Endothelial cell of umbilical vein (primary cell): ENCODE measurements around the gene USP28. TPM values are rescaled to one million over a fixed set of nuclear protein-coding genes. Genes with fewer than 3 reads are reported as not detected.

ENCODE experiments used
- BruUV-seq: library from RNA; stranded (reverse); fragments of 400-500 nt; replicated peaks from 2 replicates; lab custom pipeline; 2021; lab: Mats Ljungman, UMichigan
- CTCF ChIA-PET: fragments of 300-600, 350-600 bp; sonication (Branson Sonifier 250); formaldehyde crosslinking; loops from one replicate; lab custom pipeline; 2021; ENCODE audit warnings: antibody characterized with exemption, inconsistent platforms; lab: Charles Lee
- POLR2A ChIA-PET: fragments of 300-600, 350-600 bp; sonication (Branson Sonifier 250); formaldehyde crosslinking; loops from one replicate; lab custom pipeline; 2021; ENCODE audit warnings: antibody characterized with exemption, inconsistent platforms; lab: Charles Lee
- DNase-seq: peaks from one replicate; pipeline ENCODE4 v3.0.0-alpha.2; 2011; ENCODE audit warnings: low read depth, low spot score
- FAIRE-seq: peaks from 2 replicates; lab custom pipeline; 2011; peaks lifted over from hg19 to GRCh38; lab: Jason Lieb, UNC
- H2AFZ ChIP-seq: 2 replicates; pipeline ENCODE4 v1.6.0; 2012; ENCODE audit warnings: low read depth, low read length, control low read depth, inconsistent platforms
- H3K27ac ChIP-seq: 2 replicates; pipeline ENCODE4 v1.5.1; 2011; ENCODE audit warnings: low read depth, mild to moderate bottlenecking, control low read depth, low read length, moderate library complexity; ENCODE audit not compliant: insufficient read depth
- H3K27me3 ChIP-seq, 2 experiments: 2 replicates each; pipeline versions ENCODE4 v1.6.0 to v1.6.1; 2011; ENCODE audit warnings: low read length in 2 of 2, mixed read lengths in 1 of 2; ENCODE audit not compliant: control insufficient read depth in 2 of 2, insufficient read depth in 2 of 2
- H3K36me3 ChIP-seq, 2 experiments: 2 replicates in 1 of 2; 3 replicates in 1 of 2; pipeline ENCODE4 v1.5.1; 2011; ENCODE audit warnings: low read length in 2 of 2, mild to moderate bottlenecking in 1 of 2, moderate library complexity in 1 of 2; ENCODE audit not compliant: control insufficient read depth in 2 of 2, insufficient read depth in 2 of 2; ENCODE audit errors: extremely low read depth in 1 of 2
- H3K4me1 ChIP-seq: 3 replicates; pipeline ENCODE4 v1.5.1; 2011; ENCODE audit warnings: mild to moderate bottlenecking, low read length; ENCODE audit not compliant: control insufficient read depth, insufficient read depth; ENCODE audit errors: extremely low read depth
- H3K4me2 ChIP-seq: 2 replicates; pipeline ENCODE4 v1.6.1; 2011; ENCODE audit warnings: low read length, control low read depth, mixed read lengths; ENCODE audit not compliant: insufficient read depth
- H3K4me3 ChIP-seq, 3 experiments: fragments of 200-600 bp in 1 of 3; sonication (generic), shearing (Covaris generic) in 1 of 3; replicated peaks in 1 of 3; 2 replicates each; pipeline ENCODE4 v1.5.1; 2011 to 2016; ENCODE audit warnings: control low read depth in 3 of 3, low read length in 3 of 3, mild to moderate bottlenecking in 2 of 3, inconsistent platforms in 1 of 3, low read depth in 1 of 3, moderate library complexity in 1 of 3; ENCODE audit not compliant: insufficient read depth in 1 of 3
- H3K79me2 ChIP-seq: 2 replicates; pipeline ENCODE4 v1.6.0; 2012; ENCODE audit warnings: low read length, inconsistent platforms; ENCODE audit not compliant: control insufficient read depth, insufficient read depth
- H3K9ac ChIP-seq: replicated peaks from 2 replicates; pipeline ENCODE3; 2011; ENCODE audit warnings: low read length, control low read depth; ENCODE audit not compliant: insufficient read depth; ENCODE audit errors: extremely low read depth
- H3K9me1 ChIP-seq: replicated peaks from 3 replicates; pipeline ENCODE4 v1.6.0; 2011; ENCODE audit warnings: mild to moderate bottlenecking, low read length; ENCODE audit not compliant: control insufficient read depth, insufficient read depth; ENCODE audit errors: extremely low read depth
- H3K9me3 ChIP-seq: replicated peaks from 2 replicates; pipeline ENCODE4 v1.5.1; 2012; ENCODE audit warnings: low read length, inconsistent platforms; ENCODE audit not compliant: control insufficient read depth, insufficient read depth
- H4K20me1 ChIP-seq: replicated peaks from 2 replicates; pipeline ENCODE3; 2011; ENCODE audit warnings: mild to moderate bottlenecking, low read length; ENCODE audit not compliant: control insufficient read depth, insufficient read depth; ENCODE audit errors: extremely low read depth
- EZH2 ChIP-seq: IDR thresholded peaks from 2 replicates; pipeline ENCODE4 v1.6.1; 2012; ENCODE audit warnings: borderline replicate concordance, low read depth, mild to moderate bottlenecking, moderate library complexity, low read length, inconsistent platforms; ENCODE audit not compliant: severe bottlenecking
- dilution Hi-C: fragments of 300-500 bp; cut with MboI; formaldehyde crosslinking; loops from one replicate; pipeline ENCODE4 v1.15.0; 2019; ENCODE audit warnings: low sequenced_read_pairs; ENCODE audit not compliant: extremely low pct_ligation_motif_present
- intact Hi-C: fragments of 100-400 bp; cut with micrococcal nuclease; formaldehyde crosslinking; loops from one replicate; pipeline ENCODE4 v1.10.0; 2022
- polyA plus RNA-seq, 4 experiments: library from polyadenylated mRNA; depleted of rRNA in 3 of 4; stranded (reverse) in 3 of 4; unstranded in 1 of 4; fragments of >200 nt; gene quantifications; 2 replicates each; pipeline versions ENCODE4 v1.2.1 to v1.2.3, GENCODE V29; 2011 to 2012; ENCODE audit warnings: missing spikeins in 1 of 4
- small RNA-seq: library from RNA; depleted of rRNA; stranded (forward); fragments of <200 nt; gene quantifications from one replicate; pipeline ENCODE3, GENCODE V24; 2012; ENCODE audit warnings: low replicate concordance, low read depth; ENCODE audit not compliant: insufficient read depth, insufficient read length
- total RNA-seq: library from RNA; stranded (reverse); gene quantifications from 2 replicates; pipeline ENCODE4 v1.2.3, GENCODE V29; 2021

The USP28 gene
- total and polyA plus RNA-seq, 2 donors (not counting 3 experiments of a cell fraction or from before 2014, with no cell fraction given), result 19.2 to 29.6 TPM

DNA sequence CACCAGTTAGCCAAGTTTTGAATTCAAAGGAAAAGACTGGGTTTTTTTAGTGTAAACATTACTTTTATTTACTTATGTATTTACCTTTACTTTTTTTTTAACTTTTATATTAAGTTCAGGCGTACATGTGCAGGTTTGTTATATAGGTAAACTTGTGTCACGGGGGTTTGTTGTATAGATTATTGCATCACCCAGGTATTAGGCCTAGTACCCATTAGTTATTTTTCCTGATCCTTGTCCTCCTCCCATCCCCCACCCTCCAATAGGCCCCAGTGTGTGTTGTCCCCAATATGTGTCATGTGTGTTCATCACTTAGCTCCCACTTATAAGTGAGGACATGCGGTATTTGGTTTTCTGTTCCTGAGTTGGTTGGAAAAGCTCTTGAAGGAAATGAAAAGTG lies 122.4 kb downstream of the USP28 start:
- Histone ChIP-seq H3K9ac (no peak overlapping the region), H3K4me3 (no peak overlapping the region), H3K27me3 (no peaks in the 10 kb centered on the region), H3K4me1 (no peaks in the 10 kb centered on the region), H4K20me1 (no peaks in the 10 kb centered on the region), H3K9me1 (no peaks in the 10 kb centered on the region), H3K9me3 (no peaks in the 10 kb centered on the region), H3K4me2 (no peak overlapping the region), H2AFZ (no peak overlapping the region), H3K79me2 (no peaks in the 10 kb centered on the region), H3K36me3 (peaks cover 4 to 5% of the 10 kb centered on the region in 2 experiments), H3K27ac (no peak overlapping the region)
- dilution Hi-C loops (no loop called here), intact Hi-C loops (no loop called here)
- no peak for TF ChIP-seq EZH2
- POLR2A ChIA-PET, result no interaction called here
- BruUV-seq, result no TSS peak
- CTCF ChIA-PET, result interaction anchor here (2.6 kb wide), 1 partner anchor 20 kb away, joined by 10 read pairs; the partner anchor contains the start of gene ZW10
- DNase-seq (no peak), FAIRE-seq (no peak)

Small RNAs within 50 kb of the gene (small RNA-seq; reads per million reads assigned to genes)
- gene LRRC37A13P (not detected), gene RNU6-1107P (not detected), gene RPS29P19 (not detected)

Other genes starting within 250 kb of the USP28 start
- 0.58 and 0.64 TPM in 2 replicates for gene TMPRSS5, start 169.3 kb downstream of the USP28 start, total RNA-seq
- gene TMPRSS5, start 169.3 kb downstream of the USP28 start, polyA plus RNA-seq, result 0.40 and 0.48 TPM in 2 replicates
- 22.1 and 22.9 TPM in 2 replicates for gene ZW10, start 101.9 kb downstream of the USP28 start, total RNA-seq
- gene ZW10, start 101.9 kb downstream of the USP28 start, polyA plus RNA-seq, result 6.4 and 7.5 TPM in 2 replicates
- not detected in 2 replicates for gene CLDN25, start 95.8 kb downstream of the USP28 start, total RNA-seq
- not detected in 2 replicates for gene CLDN25, start 95.8 kb downstream of the USP28 start, polyA plus RNA-seq
- not detected in 2 replicates for gene HTR3B, start 29.2 kb upstream of the USP28 start, total RNA-seq
- not detected in 2 replicates for gene HTR3B, start 29.2 kb upstream of the USP28 start, polyA plus RNA-seq
- not detected in 2 replicates for gene HTR3A, start 99.5 kb upstream of the USP28 start, total RNA-seq
- not detected in 2 replicates for gene HTR3A, start 99.5 kb upstream of the USP28 start, polyA plus RNA-seq
- gene ZBTB16, start 184.1 kb upstream of the USP28 start, total RNA-seq, result 19.5 and 20.3 TPM in 2 replicates
- gene ZBTB16, start 184.1 kb upstream of the USP28 start, polyA plus RNA-seq, result 9.8 and 16.7 TPM in 2 replicates